Middle frontal gyrus (tissue), 1 donor: ENCODE results near the gene SLC30A1.

Source experiments
- DNase-seq: peaks from one replicate; pipeline ENCODE4 v3.0.0-alpha.2; 2015; ENCODE audit warnings: low spot score; ENCODE audit errors: extremely low spot score

The SLC30A1 gene

GRCh38 chr1:211525101-211525676 is 53.8 kb downstream of the SLC30A1 start:
- DNase-seq = no peak

- no peak for DNase-seq
Measured at GRCh38 chr1:211524521-211524920, 54.4 kb downstream of the SLC30A1 start.

GRCh38 chr1:211522804-211523203 is 56.2 kb downstream of the SLC30A1 start:
- DNase-seq = no peak
